Measurements from ENCODE around the gene MRPL48. TPM values are rescaled to one million over a fixed set of nuclear protein-coding genes. Genes with fewer than 3 reads are reported as not detected.
A peak's percentile ranks its signal among the peaks of the same experiment; 100 is the strongest.
"Not testable (repeated sequence)": the region's sequence is repeated elsewhere in the genome, so short reads cannot be mapped to it uniquely, and the experiment has no call there.

The MRPL48 gene
- total RNA-seq (10 to 100 TPM; 14.1 to 16.7 TPM), polyA plus RNA-seq (10 to 100 TPM; 28.5 to 42.3 TPM)
- long read RNA-seq, donor 1, partial matches to known transcripts, result 0 of 6 reads
- long read RNA-seq, donor 1, other reads (novel, unspliced or antisense), result 2 of 6 reads
- long read RNA-seq, donor 2, transcript MRPL48-201 (8 exons, 1,536 nt), result major isoform, 5 of 10 reads
- long read RNA-seq, donor 2, partial matches to known transcripts, result 1 of 10 reads
- long read RNA-seq, donor 2, other reads (novel, unspliced or antisense), result 2 of 10 reads

DNA sequence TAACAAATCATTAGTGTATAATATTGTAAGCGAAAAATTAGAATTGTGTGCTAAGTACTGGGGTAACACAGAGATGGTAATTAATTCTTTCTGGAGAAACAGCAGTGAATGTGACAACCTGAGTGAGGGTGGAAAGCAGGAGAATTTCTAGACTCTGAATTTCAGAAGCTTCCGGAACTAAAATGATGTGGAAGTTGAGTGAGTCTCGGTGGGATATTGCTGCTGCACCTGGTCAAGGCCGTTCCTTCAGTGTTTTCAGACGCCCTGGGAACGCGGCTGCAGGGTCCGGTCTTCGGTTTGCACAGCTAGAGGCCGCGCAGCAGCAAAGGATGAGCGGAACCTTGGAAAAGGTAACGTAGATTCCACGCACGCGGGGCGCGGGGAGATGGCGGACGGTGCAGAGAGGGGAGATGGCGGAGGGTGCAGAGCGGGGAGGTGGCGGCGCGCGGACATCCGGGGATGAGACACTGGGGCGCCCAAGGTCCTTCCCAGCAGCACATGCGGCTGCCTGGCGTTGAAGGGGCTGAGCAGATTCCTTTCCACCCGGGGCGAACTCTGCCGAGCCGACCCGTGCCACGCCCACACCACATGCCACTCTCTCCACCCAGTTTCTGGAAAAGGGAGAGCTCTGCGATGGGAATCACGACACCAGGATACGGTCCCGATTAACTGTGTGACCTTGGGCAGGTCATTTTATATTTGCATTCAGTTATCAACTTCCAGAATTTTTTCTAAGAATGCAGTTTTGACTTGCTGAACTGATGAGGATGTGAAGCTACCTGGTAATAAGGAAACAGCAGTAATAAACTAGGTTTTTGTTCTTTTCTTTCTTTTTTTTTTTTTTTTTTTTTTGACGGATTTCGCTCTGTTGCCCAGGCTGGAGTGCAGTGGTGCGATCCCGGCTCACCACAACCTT, at the start of gene MRPL48:
MRPL48 (plus strand) TSS at position 232 of the 916 bp plus-strand sequence; CDS start at position 330, 98 bp downstream.
- 6 to 7% methylated on average over 42 to 44 of the region's 44 CpGs for WGBS, 2 donors
- no peaks in the 10 kb centered on the region for H3K36me3 ChIP-seq (ENCODE audit: control insufficient read depth in 1 of 2, insufficient read depth in 2 of 2, low read length in 1 of 2)
- peak; percentile 97 for ATAC-seq (ENCODE audit: low FRiP score)
- no peaks in the 10 kb centered on the region for H3K4me1 ChIP-seq (ENCODE audit: control insufficient read depth in 1 of 2, insufficient read depth in 2 of 2, low read length in 2 of 2)
- no peaks in the 10 kb centered on the region for H3K27me3 ChIP-seq (ENCODE audit: control insufficient read depth in 1 of 2, insufficient read depth in 2 of 2, low read length in 1 of 2)
- peak within 1 kb of the TSS in 1 of 2 donors; percentile 76 for H3K27ac ChIP-seq (ENCODE audit: low read depth in 1 of 2, low read length in 2 of 2)
- H3K4me3 ChIP-seq (ENCODE audit: low read length in 2 of 2), result peak within 1 kb of the TSS; percentile 56 to 84
- no peaks in the 10 kb centered on the region for H3K9me3 ChIP-seq (ENCODE audit: control insufficient read depth, low read length)
- peak; percentile 95 for DNase-seq
- intact Hi-C loops (cut with DNase I), result loop anchor here in 1 of 2 donors (1.0 kb wide), 1 partner anchor 9 kb away; no protein-coding TSS in a partner anchor

DNA sequence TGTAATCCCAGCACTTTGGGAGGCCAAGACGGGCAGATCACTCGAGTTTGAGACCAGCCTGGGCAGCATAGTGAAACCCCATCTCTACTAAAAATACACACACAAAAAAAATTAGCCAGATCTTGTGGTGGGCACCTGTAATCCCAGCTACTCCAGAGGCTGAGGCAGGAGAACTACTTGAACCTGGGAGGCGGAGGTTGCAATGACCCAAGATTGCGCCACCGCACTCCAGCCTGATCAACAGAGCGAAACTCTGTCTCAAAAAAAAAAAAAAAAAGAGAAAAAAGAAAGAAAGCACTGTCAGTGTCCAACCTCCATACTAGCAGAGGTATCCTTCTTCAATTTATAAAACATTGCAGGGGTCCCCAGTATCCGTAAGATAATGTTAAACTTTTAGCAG, 44.6 kb upstream of the MRPL48 start:
- H3K36me3 ChIP-seq (ENCODE audit: control insufficient read depth in 1 of 2, insufficient read depth in 2 of 2, low read length in 1 of 2), result no peaks in the 10 kb centered on the region
- intact Hi-C loops (cut with DNase I), result no loop called here
- H3K27ac ChIP-seq (ENCODE audit: low read depth in 1 of 2, low read length in 2 of 2), result no peak overlapping the region
- ATAC-seq (ENCODE audit: low FRiP score) (no peak), DNase-seq (no peak)
- no peak overlapping the region for H3K4me3 ChIP-seq (ENCODE audit: low read length in 2 of 2)
- H3K27me3 ChIP-seq (ENCODE audit: control insufficient read depth in 1 of 2, insufficient read depth in 2 of 2, low read length in 1 of 2), result no peaks in the 10 kb centered on the region
- WGBS, 2 donors, result 95 to 96% methylated on average over 7 of the region's 7 CpGs
- no peaks in the 10 kb centered on the region for H3K4me1 ChIP-seq (ENCODE audit: control insufficient read depth in 1 of 2, insufficient read depth in 2 of 2, low read length in 2 of 2)
- H3K9me3 ChIP-seq (ENCODE audit: control insufficient read depth, low read length), result no peaks in the 10 kb centered on the region

GRCh38 chr11:73746701-73747100, 41.0 kb upstream of the MRPL48 start:
- no peaks in the 10 kb centered on the region for H3K9me3 ChIP-seq (ENCODE audit: control insufficient read depth, low read length)
- H3K27ac ChIP-seq (ENCODE audit: low read depth in 1 of 2, low read length in 2 of 2), result no peak overlapping the region
- H3K4me1 ChIP-seq (ENCODE audit: control insufficient read depth in 1 of 2, insufficient read depth in 2 of 2, low read length in 2 of 2), result peaks cover 2 to 3% of the 10 kb centered on the region in 2 donors
- DNase-seq, result no peak
- intact Hi-C loops (cut with DNase I), result no loop called here
- H3K27me3 ChIP-seq (ENCODE audit: control insufficient read depth in 1 of 2, insufficient read depth in 2 of 2, low read length in 1 of 2), result no peaks in the 10 kb centered on the region
- WGBS, 2 donors, result 94 to 95% methylated on average over 13 of the region's 13 CpGs
- H3K36me3 ChIP-seq (ENCODE audit: control insufficient read depth in 1 of 2, insufficient read depth in 2 of 2, low read length in 1 of 2), result no peaks in the 10 kb centered on the region
- no peak for ATAC-seq (ENCODE audit: low FRiP score)
- no peak overlapping the region for H3K4me3 ChIP-seq (ENCODE audit: low read length in 2 of 2)

DNA sequence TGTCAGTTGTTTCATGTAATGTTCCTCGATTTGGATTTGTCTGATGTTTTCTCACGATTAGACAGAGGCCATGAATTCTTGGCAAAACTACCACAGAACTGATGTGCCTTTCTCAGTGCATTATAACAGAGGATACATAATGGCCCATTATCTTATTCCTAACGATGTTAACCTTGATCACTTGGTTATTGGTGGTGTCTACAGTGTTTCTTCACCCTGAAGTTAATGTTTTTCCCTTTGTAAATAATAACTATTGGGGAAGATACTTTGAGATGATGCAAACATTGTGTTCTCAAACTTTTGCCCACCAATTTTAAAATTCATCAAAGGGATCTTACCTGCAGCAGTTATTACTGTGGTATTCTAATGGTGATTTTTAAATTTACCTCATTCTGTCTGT, 39.9 kb upstream of the MRPL48 start:
- Histone ChIP-seq H3K4me3 (ENCODE audit: low read length in 2 of 2) (no peak overlapping the region), H3K36me3 (ENCODE audit: control insufficient read depth in 1 of 2, insufficient read depth in 2 of 2, low read length in 1 of 2) (no peaks in the 10 kb centered on the region), H3K27ac (ENCODE audit: low read depth in 1 of 2, low read length in 2 of 2) (no peak overlapping the region), H3K9me3 (ENCODE audit: control insufficient read depth, low read length) (no peaks in the 10 kb centered on the region), H3K4me1 (ENCODE audit: control insufficient read depth in 1 of 2, insufficient read depth in 2 of 2, low read length in 2 of 2) (peaks cover 2 to 3% of the 10 kb centered on the region in 2 donors), H3K27me3 (ENCODE audit: control insufficient read depth in 1 of 2, insufficient read depth in 2 of 2, low read length in 1 of 2) (no peaks in the 10 kb centered on the region)
- ATAC-seq (ENCODE audit: low FRiP score) (no peak), DNase-seq (no peak)
- intact Hi-C loops (cut with DNase I), result no loop called here
- WGBS, 2 donors, result 31 to 34% methylated on average over 3 of the region's 3 CpGs

DNA sequence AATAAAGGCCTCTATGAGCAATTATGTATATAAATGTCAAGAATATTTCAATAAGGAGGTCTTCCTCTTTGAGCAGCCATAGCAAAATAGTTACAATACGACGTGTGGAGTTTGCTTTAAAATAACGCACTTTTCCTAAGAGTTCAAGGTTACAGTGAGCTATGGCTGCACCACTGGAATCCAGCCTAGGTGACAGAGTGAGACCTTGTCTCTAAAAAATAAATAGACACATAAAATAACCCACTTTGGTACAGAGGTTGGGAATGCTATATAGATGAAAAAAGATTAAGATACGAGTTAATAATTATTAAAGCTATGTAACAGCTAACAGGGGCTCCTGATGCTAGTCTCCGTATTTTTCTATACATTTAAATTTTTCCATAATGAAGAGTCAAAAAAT, 39.4 kb upstream of the MRPL48 start:
- WGBS, 2 donors, result 77 to 86% methylated on average over 5 of the region's 5 CpGs
- ATAC-seq (ENCODE audit: low FRiP score) (no peak), DNase-seq (no peak)
- Histone ChIP-seq H3K4me1 (ENCODE audit: control insufficient read depth in 1 of 2, insufficient read depth in 2 of 2, low read length in 2 of 2) (peaks cover 2 to 3% of the 10 kb centered on the region in 2 donors), H3K36me3 (ENCODE audit: control insufficient read depth in 1 of 2, insufficient read depth in 2 of 2, low read length in 1 of 2) (no peaks in the 10 kb centered on the region), H3K9me3 (ENCODE audit: control insufficient read depth, low read length) (no peaks in the 10 kb centered on the region), H3K4me3 (ENCODE audit: low read length in 2 of 2) (no peak overlapping the region), H3K27ac (ENCODE audit: low read depth in 1 of 2, low read length in 2 of 2) (no peak overlapping the region), H3K27me3 (ENCODE audit: control insufficient read depth in 1 of 2, insufficient read depth in 2 of 2, low read length in 1 of 2) (no peaks in the 10 kb centered on the region)
- intact Hi-C loops (cut with DNase I), result no loop called here

DNA sequence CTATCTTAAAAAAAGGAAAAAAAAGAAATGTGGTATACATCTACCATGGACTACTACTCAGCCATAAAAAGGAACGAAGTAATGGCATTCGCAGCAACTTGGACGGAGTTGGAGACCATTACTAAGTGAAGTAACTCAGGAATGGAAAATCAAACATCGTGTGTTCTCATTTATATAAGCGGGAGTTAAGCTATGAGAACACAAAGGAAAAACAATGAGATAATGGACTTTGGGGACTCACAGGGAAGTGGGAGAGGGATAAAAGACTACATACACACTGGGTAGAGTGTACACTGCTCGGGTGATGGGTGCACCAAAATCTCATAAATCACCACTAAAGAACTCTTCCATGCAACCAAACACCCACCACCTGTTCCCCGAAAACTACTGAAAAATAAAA, 38.6 kb upstream of the MRPL48 start:
- H3K27ac ChIP-seq (ENCODE audit: low read depth in 1 of 2, low read length in 2 of 2), result no peak overlapping the region
- WGBS, 2 donors, result 88 to 91% methylated on average over 7 of the region's 7 CpGs
- DNase-seq, result no peak
- H3K9me3 ChIP-seq (ENCODE audit: control insufficient read depth, low read length), result no peaks in the 10 kb centered on the region
- no peaks in the 10 kb centered on the region for H3K36me3 ChIP-seq (ENCODE audit: control insufficient read depth in 1 of 2, insufficient read depth in 2 of 2, low read length in 1 of 2)
- intact Hi-C loops (cut with DNase I), result no loop called here
- peaks cover 2 to 3% of the 10 kb centered on the region in 2 donors for H3K4me1 ChIP-seq (ENCODE audit: control insufficient read depth in 1 of 2, insufficient read depth in 2 of 2, low read length in 2 of 2)
- no peak for ATAC-seq (ENCODE audit: low FRiP score)
- H3K4me3 ChIP-seq (ENCODE audit: low read length in 2 of 2), result no peak overlapping the region
- no peaks in the 10 kb centered on the region for H3K27me3 ChIP-seq (ENCODE audit: control insufficient read depth in 1 of 2, insufficient read depth in 2 of 2, low read length in 1 of 2)

DNA sequence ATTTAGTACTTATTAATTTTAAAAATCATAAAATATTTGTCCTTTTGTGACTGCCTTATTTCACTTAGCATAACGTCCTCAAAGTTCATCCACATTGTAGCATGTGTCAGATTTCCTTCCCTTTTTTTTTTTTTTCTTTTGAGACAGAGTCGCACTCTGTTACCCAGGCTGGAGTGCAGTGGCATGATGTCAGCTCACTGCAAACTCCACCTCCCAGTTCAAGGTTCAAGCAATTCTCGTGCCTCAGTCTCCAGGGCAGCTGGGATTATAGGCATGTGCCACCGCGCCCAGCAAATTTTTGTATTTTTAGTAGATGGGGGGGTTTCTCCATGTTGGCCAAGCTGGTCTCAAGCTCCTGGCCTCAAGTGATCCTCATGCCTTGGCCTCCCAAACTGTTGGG, 37.4 kb upstream of the MRPL48 start:
- 51 to 55% methylated on average over 5 of the region's 5 CpGs for WGBS, 2 donors
- intact Hi-C loops (cut with DNase I), result no loop called here
- Histone ChIP-seq H3K27ac (ENCODE audit: low read depth in 1 of 2, low read length in 2 of 2) (no peak overlapping the region), H3K4me3 (ENCODE audit: low read length in 2 of 2) (no peak overlapping the region), H3K27me3 (ENCODE audit: control insufficient read depth in 1 of 2, insufficient read depth in 2 of 2, low read length in 1 of 2) (no peaks in the 10 kb centered on the region), H3K4me1 (ENCODE audit: control insufficient read depth in 1 of 2, insufficient read depth in 2 of 2, low read length in 2 of 2) (peaks cover 2 to 3% of the 10 kb centered on the region in 2 donors), H3K9me3 (ENCODE audit: control insufficient read depth, low read length) (no peaks in the 10 kb centered on the region), H3K36me3 (ENCODE audit: control insufficient read depth in 1 of 2, insufficient read depth in 2 of 2, low read length in 1 of 2) (no peaks in the 10 kb centered on the region)
- ATAC-seq (ENCODE audit: low FRiP score) (no peak), DNase-seq (no peak)

DNA sequence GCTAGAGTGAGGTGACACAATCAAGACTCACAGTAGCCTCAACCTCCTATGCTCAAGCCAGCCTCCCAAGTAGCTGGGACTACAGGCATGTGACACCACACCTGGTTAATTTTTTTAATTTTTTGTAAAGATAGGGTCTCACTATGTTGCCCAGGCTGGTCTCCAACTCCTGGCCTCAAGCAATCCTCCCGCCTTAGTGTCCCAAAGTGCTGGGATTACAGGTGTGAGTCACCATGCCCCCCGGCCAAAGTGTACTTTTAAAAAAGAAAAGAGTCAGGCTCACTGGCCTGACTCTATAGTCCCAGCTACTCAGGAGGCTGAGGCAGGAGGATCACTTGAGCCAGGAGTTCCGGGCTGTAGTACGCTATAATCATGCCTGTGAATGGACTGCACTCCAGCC, 36.8 kb upstream of the MRPL48 start:
- H3K27me3 ChIP-seq (ENCODE audit: control insufficient read depth in 1 of 2, insufficient read depth in 2 of 2, low read length in 1 of 2); H3K27ac ChIP-seq (ENCODE audit: low read depth in 1 of 2, low read length in 2 of 2); H3K36me3 ChIP-seq (ENCODE audit: control insufficient read depth in 1 of 2, insufficient read depth in 2 of 2, low read length in 1 of 2); DNase-seq; H3K4me3 ChIP-seq (ENCODE audit: low read length in 2 of 2); H3K4me1 ChIP-seq (ENCODE audit: control insufficient read depth in 1 of 2, insufficient read depth in 2 of 2, low read length in 2 of 2); H3K9me3 ChIP-seq (ENCODE audit: control insufficient read depth, low read length); ATAC-seq (ENCODE audit: low FRiP score); intact Hi-C loops (cut with DNase I): not testable (repeated sequence)
- WGBS, 2 donors, result 92 to 97% methylated on average over 4 of the region's 4 CpGs

Measured in aorta (tissue), 5 donors.